SKM-1 treated with dmso at 0.1 percent for 144 hours (cell line): ENCODE measurements around the gene CYP2C9.

Source experiments
- DNase-seq: peaks from one replicate; lab custom pipeline; 2025; ENCODE audit not compliant: unreplicated experiment; lab: John Stamatoyannopoulos, UW

CYP2C9 gene

DNA sequence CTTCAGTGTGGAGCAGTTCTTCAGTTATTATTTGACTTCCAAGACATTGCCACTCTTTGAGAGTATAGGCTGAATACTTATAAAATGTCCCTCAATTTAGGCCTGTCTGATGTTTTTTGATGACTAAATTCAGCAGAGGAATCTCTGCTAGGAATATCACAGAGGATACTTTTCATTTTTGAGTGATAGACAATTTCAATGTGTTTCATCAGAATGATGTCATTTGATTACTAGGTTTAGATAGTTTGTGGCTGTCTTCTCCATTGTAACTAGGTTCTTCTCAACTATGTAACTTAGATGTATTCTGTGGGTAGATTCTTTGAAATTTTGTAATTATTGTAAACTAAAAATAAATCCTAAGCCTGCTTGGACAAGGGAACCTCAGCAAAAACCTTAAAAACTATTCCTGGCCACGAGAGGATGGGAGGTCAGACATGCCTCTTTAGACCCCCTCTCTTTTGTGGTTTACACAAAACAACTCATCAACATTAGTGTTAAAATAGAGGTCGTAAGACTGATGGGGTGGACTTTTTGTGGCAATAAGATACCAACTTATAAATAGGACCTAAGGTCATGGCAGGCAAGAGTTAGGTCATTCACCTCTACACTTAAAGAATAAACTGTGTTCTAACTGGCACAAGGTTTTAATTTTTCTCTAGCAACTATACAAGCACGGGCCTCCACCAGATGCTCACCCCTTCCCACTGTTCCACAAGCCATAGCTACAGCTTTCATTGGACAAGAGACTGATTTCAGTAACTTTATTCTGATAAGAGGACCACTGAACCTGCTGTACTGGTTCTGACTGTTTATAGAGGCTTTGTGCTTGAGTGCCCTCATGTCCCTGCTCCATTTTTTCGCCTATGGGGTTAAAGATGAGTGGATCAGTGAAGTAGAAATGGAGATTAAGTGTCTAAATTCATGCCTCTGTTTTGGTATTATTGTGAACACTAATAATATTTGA lies 97.2 kb downstream of the CYP2C9 start:
- no peak for DNase-seq

- DNase-seq: no peak
Observed at GRCh38 chr10:95039281-95039680, 100.8 kb downstream of the CYP2C9 start.
